ENCODE data around the gene PLA2G4A.

Gene PLA2G4A

DNA sequence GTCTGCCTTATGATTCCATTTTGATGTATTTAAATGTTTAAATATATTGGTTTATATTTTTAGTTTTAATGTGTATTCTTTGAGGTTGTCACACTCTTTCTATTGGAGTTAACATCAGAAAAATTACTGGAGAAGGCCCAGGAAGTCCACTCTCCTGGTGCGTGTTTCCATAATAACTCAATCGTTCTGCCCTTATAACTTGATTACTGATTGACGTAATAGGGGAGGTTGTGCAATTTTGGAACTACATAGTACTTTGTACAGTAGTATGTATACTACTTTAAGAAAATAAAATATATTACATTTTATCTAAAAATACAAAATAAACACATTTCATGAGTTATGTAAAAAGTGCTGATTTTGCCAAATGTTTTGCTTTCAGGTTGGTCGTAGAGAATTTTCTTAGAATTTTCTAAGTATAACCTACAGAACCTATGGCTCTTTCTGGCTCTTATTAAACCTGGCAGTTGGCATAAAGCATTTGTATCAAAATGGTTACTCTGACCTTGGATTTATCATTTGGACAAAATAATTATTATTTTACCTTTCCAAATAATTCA, 5.7 kb downstream of the PLA2G4A start:
- no peak for DNase-seq (ENCODE audit: low read depth in 2 of 2)

DNA sequence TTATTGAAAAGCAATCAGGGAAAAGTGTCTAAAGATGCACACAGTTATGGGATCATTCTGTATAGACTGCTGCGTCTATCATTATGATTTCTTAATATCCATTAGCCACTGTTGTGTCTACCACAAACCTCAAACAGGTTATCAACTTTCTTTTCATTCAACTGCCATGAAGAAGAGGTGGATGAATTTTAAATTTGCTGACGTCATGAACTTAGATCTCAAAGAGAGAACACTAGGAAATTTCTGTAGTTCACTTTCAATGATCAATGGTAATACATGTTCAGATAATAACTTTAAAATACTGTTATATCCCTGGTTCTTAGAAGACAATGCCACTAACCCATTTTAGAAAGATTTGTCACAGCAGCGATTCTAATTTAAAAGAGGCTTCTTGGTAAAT, 6.7 kb downstream of the PLA2G4A start:
- no peak for DNase-seq (ENCODE audit: low read depth in 2 of 2)

DNA sequence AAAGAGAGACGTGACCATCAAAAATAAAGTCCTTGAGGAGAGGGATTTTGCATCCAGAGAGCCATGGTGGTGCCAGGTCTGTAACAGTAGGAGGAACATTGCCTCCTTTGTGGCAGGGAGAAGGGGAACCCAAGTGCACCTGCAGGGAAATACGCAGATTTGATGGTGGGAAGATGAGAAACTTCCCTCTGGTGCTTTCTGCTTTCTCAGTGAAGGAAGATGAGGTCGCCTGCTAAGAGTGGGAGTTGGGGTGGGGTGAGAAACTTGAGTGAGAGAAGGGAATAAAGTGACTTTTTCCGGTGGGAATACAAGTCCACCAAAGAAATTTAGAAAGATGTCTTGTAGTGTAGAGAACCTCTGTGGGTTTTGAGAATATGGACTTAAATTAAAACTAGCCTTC, 9.1 kb downstream of the PLA2G4A start:
- no peak for DNase-seq (ENCODE audit: low read depth in 2 of 2)

DNA sequence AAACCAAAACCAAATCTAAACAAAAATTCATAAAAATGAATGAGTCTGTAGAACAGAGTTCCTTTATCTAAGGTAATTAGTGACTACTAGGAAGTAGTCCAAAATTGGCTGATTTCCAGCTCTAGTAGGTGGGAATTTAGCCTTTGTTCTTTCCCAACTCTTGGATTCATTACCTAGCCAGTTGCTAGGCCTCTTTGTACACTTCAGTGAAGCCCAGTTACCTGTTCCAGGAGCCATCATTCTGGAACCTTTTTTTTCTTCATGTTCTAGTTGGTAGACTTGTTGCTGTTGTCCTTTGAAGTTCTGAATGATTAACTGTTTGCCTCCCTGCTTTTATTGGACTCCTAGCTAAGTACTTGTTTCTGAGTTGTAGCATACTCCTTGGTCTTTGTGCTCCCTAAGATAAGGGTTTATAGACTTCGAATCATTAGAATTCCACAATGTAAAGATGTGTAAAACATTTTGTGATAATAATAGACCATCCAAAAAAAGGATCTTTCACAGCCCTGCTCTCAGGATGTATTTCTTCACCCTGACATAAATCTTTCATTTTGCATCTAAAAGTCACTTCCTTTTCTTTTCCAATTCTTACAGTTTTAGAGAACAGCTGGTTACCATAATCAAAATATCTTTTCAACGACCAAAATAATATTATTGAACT, 9.8 kb downstream of the PLA2G4A start:
- no peak for DNase-seq (ENCODE audit: low read depth in 2 of 2)

DNA sequence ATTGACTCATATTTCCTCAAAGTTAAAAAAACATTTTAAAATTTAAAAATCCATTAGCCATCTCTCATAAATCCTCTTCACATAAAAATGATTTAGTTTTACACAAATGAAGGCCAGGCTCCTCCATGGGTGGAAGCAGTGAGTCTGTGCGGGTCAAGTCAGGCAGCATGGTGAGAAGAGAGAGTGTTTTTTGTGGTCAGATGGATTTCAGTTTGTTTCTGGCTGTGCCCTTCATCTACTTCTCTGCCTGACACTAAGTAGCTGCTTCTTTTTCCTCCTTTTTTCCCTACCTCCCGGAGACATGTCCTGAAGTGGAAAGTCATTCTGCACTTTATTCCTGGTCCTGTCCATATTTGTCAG, 10.3 kb downstream of the PLA2G4A start:
- DNase-seq (ENCODE audit: low read depth in 2 of 2): no peak

DNA sequence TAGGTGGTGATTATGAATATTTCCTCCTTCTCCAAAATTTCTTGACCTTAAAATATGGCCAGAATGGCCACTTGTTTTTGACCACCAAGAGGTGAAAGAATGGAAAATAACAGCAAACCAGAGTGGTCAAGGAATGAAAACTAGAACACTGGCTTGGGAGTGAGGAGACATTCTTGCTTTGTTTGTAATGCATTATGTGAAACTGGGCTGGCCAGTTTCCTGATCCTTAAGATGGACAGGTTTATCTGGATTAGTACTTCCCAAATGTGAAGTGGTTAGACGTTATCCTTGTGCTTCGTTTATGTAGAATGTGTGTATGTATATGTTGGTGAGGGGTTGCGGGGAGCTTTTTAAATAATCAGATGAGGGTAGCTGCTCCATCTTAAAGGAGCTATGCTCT, 12.8 kb downstream of the PLA2G4A start:
- DNase-seq (ENCODE audit: low read depth in 2 of 2): no peak

DNA sequence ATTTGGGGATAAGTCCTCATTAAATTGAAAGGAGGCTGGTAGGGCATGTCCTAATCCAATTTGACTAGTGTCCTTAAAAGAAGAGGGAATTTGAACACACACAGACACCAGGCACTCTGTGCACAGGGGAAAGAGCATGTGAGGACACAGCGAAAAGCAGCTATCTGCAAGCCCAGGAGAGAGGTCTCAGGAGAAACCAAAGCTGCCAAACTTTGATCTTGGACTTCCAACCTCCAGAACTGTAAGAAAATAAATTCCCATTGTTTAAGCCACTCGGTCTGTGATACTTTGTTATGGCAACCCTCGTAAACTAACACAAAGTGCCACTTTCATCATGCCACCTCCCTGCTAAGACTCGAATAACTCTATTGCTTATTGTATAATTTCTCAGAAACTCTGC, 13.8 kb downstream of the PLA2G4A start:
- no peak for DNase-seq (ENCODE audit: low read depth in 2 of 2)

DNA sequence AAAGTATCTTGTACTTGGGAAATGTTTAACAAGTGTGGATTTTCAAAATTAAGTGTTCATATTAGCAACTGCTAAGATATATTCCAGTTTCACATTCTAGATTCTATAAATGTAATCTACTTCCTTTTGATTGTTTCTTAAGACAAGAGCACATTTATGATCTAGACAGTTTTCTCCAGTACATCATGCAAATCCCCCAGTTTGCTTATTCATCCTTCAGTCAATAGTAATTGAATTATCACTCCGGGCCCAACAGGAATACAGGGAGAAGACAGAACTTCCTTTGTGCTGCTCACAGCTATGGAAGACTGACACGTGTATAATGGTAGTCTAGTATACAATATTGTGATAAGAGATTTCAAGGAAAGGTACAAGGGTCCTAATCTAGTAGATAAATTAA, 14.5 kb downstream of the PLA2G4A start:
- DNase-seq (ENCODE audit: low read depth in 2 of 2): no peak

DNA sequence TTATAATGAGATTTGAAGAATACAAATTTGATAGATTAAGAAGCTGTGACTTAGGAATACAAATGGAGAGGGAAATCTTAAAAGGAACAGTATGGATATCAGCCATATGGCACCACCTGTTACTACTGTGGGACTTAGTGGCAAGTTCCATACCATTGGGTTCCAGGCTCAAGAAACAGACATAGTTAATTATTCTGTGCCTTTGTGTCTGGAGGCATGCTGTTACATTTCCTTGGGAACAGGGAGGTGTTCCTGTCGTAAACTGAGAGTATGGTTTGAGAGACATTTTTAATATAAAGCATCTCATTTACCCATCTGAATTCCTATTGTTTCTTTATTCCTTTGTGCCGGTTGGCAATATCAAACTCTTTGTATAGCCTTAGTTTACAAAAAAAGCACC, 15.2 kb downstream of the PLA2G4A start:
- DNase-seq (ENCODE audit: low read depth in 2 of 2): no peak

DNA sequence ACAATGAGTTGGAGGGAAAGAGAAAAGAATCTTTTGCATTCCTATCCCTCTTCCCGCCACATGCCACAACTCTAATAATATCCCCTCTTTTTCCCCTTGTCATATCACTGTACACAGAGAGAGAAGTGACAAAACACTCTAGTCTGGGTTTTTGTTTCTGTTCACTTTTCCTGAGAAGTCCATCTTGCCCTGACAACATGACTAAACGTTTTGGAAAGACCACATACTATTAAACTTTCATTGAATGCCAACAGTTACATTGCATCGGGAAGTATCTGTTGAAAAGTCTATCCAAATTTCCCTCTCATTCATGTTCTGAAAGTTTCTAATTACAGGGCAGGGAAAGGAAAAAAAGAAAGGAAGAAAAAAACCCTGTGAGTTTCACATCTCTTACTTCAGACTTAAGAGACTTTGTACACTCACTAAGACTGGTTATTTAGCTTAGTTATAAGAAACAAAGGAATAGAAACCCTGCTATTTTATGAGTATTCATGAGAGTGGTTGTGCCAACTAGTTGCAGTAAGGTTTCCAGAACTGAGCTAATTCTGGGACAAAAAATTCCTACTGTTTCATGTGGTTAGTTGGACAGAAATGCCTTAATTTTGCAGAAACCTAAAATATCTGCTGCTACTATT, 16.9 kb downstream of the PLA2G4A start:
- no peak for DNase-seq (ENCODE audit: low read depth in 2 of 2)

DNA sequence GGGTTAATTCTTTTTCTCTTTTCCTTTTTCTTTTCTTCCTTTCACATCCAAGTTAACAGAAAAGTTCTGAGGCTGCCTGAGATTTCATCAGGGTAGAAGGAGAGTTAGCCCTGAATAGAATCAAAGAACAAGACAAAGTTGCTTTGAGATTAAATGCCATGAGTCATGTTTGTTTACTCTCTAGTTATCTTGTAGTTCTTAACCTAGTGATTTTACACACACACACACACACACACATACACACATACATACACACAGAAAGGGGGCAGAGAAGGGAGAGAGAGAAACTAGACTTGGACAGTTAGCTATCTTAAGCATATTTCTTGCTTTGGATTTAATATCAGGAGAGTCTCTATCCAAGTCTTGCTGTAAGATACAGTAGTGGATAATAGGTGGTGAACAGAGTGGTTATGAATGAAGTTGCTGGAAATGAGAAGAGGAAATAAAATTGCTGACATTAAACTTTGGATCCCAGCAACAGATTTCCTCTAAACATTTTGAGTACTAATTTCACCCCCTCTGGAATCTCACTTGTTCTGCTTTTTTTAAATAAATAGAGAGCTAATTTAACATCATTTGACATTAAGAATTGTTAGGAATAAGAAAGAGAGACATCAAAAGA, 19.9 kb downstream of the PLA2G4A start:
- DNase-seq (ENCODE audit: low read depth in 2 of 2): no peak

DNA sequence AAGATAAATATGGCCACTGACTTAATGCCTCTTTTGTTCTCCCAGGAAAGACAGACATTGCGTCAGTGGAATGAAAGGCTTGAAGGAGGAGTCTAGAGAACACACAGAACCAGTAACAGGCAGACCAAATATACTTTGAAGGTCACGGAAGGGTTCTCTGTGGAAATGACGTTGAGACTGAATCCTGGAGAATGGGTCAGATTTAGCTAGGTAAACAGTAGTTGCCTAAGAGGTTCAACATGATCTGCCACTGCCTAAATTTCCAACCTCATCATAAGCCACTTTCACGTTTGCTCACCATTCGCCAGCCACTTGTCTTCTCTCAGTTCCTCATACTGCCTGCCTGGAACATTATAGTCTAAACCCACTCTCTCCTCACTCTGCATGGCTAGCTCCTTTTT, 20.5 kb downstream of the PLA2G4A start:
- no peak for DNase-seq (ENCODE audit: low read depth in 2 of 2)

DNA sequence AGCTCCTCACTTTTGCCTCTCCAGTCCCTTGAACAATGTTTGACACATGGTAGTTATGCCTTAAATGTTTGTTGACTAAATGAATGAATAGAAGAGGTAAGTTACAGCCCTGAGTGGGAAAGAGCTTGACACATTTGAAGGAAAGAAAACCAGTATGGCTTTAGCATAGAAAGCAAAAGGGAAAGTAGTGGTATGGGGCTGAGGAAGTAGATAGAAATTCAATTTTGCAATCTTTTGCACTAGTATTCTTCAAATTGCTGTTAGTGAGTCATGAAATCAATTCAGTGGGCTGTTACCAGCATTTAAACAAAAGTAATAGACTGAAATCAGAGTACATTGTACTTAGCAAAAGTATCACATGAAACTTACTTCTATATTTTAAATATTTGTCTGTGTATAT, 21.1 kb downstream of the PLA2G4A start:
- DNase-seq (ENCODE audit: low read depth in 2 of 2): no peak

DNA sequence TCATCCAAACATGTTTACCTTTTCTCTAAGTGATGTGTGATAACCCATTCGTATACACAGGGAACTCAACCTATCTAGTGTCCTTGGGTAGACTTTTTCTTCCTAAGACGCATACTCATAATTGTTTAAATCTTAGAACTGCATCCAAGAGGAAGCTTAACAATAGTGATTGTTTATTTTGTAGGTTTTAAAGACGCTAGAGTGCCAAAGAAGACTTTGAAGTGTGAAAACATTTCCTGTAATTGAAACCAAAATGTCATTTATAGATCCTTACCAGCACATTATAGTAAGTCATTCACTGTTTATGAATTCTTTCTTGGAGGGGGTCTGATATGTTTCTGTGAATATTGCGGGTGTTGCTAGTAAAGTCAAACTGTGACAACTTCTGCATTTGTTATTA, 25.4 kb downstream of the PLA2G4A start:
- no peak for DNase-seq (ENCODE audit: low read depth in 2 of 2)

DNA sequence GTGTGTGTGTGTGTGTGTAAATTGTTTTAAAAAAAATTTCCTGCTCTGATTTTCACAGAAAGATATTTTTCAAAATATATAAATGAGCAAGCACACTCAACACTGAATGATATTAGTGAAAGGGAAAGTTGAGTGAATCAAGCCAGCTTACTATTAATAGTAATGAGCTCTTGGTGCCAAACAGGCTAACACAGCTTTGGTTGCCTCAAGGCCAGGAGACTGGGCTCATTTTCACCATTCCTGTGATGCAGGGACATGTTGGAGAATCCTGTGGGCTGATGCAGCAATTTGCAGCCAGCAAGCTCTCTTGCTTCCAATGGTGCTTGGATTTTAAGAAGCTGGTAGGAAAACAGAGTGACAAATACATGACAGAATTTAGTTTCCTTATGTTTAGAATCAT, 30.2 kb downstream of the PLA2G4A start:
- no peak for DNase-seq (ENCODE audit: low read depth in 2 of 2)

DNA sequence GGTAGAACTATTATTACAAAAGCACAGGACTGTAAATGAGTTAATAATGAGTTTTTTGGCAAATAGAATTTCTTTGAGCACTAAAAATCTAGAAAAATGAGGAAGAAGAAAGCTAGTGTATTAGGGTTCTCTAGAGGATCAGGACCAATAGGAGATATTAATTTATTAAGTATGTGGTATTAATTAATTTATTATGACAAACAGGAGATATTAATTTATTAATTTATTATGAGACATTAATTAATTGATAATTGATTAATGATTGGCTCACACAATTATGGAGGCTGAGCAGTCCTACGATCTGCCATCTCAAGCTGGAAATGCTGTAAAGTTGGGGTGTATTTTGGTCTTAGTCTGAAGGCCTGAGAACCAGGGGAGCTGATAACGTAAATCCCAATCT, 31.2 kb downstream of the PLA2G4A start:
- DNase-seq (ENCODE audit: low read depth in 2 of 2): no peak

DNA sequence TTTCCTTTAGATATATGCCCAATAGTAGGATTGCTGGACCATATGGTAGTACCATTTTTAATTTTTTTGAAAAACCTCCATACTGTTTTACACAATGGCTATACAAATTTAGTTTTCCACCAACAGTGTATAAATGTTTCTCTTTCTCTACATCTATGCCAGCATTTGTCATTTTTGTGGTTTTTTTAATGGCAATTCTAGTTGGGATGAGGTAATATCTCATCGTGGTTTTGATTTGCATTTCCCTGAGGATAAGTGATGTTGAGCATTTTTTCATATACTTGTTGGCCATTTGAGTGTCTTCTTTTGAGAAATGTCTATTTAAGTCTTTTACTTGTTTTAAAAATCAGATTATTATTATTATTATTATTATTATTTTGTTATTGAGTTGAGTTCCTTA, 35.5 kb downstream of the PLA2G4A start:
- no peak for DNase-seq (ENCODE audit: low read depth in 2 of 2)

DNA sequence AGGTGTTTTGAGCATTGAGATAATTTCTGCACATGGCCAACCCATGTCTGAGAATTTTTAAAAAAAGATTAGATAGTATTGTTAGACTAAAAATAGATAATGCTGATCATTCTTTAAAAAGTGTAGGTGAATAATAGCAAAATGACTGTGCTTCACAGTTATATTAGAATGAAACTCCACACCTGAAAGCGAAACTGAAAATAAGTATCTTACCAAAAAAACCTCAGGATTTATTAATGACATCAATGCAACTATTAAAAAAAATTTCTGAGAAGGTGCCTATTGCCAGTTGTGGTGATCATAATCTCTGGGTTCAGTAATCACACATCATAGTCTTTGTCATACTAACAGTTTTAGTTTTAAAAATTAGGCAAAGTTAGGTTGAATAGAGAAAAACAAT, 36.5 kb downstream of the PLA2G4A start:
- no peak for DNase-seq (ENCODE audit: low read depth in 2 of 2)

DNA sequence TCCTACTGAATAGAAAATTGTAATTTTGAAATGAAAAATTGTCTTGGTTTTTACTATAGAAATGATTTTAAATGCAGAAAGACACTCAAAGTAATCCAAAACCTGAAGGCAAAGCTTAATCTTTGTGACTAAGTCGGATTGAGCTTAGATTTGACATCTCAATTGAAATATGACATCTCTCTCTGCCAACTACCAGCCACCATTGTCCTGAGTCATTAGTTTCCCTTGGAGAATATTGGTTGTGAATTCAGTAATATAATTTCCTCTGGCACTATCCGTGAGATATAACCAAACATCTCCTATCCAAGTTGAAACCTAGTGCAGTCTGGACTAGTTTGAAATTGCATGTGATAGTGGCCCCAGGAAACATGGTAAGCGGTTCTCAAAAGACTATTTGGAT, 37.1 kb downstream of the PLA2G4A start:
- DNase-seq (ENCODE audit: low read depth in 2 of 2): no peak

DNA sequence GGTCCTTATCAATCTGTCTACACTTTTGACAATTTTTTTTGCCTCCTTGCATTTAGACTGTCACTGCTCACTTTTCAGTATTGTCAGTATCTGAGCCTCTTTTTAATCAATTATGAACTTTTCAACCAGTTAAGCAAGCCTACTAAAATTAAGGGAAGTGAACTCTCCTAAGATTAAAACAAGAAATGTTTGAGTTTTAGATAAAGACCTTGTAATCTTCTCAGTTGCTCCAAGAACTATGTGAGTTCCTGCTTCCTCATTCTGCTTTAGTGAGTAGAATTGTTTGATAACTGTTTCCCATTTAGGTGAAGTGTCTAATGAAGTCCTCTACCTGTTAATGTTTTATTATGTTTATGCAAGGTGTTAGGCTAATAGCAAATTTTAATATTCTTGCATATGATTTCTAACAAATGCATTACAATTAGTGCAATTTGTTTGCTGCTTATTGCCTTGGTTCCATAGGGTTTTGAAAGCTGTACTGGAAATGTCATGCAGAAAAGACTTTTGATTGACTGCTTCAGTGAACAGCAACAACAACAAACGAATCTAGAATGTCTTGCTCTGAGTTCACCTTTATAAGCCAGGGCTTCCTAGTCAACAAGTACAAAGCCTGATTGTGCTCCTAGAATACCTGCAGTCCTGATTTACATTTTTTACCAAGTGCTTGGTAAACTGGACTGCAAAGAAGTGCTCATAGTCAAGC, 40.9 kb downstream of the PLA2G4A start:
- DNase-seq (ENCODE audit: low read depth in 2 of 2): no peak

DNA sequence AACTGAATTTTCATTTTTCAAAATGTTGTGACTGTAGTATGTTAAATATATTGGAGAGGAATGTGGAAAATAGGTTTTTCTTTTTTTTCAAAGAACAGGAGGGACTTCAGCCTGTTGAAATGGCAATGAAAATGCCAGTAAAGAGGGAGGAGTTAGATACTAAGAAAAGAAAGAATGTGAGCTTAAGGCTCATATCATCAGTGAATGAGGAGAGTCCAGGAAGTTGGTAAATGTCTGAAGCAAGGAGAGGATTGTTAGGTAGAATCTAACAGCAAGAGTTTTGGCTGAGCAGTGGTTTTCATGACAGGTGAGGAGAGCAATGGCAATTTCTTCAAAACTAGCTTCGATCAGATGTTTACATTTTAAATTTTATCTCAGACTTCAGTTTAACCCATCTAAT, 43.0 kb downstream of the PLA2G4A start:
- no peak for DNase-seq (ENCODE audit: low read depth in 2 of 2)

DNA sequence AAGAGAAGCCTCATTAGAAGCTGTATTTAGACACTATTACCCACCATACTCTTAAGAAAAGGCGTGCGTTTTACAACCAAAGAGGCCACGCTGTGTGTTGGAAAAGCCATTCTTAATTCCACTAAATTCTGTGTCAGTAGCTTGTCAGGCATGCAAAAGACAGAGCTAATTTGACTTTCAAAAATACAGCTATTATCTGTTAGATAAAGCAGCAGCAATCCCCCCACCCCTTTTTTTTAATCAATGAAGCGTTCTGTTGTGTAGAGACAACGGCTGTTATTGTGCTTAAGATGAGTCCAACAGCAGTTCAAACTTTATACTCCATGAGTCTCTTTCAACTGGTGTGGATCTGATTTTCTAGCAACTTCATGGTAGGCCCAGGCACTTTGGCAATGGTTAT, 43.5 kb downstream of the PLA2G4A start:
- no peak for DNase-seq (ENCODE audit: low read depth in 2 of 2)

DNA sequence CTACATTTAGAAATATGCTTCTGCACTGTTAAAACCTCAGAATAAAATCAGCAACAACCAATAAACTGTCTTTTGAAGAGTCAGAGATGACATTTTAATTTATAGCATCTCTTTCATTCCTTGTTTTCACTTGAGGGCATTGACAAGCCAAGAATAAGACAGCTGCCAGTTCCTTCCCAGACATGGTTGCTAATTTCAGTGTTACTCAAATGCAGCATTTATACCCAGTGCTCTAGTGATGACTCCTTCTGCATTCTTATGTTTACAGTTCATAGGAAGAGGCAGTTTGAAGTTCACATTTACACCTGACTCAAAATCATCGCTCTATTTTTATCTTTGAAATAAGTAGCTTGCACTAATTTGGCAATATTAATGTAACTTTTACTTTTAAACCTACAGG, 44.9 kb downstream of the PLA2G4A start:
- DNase-seq (ENCODE audit: low read depth in 2 of 2): no peak

Measured in stimulated activated CD4-positive, alpha-beta T cell treated with anti-CD3 and anti-CD28 coated beads, Interleukin-4, amount 100 ng/mL, for 48 hours (primary cell).